Jurkat, Clone E6-1 (cell line): ENCODE data around the gene IFNGR1.
"Not testable (repeated sequence)": the region's sequence is repeated elsewhere in the genome, so short reads cannot be mapped to it uniquely, and the experiment has no call there.

Source experiments
- DNase-seq: peaks from one replicate; pipeline ENCODE4 v3.0.0-alpha.2; 2011; ENCODE audit warnings: low read depth, low spot score
- H3K4me3 ChIP-seq: 2 replicates; pipeline ENCODE4 v1.5.1; 2011; ENCODE audit warnings: mild to moderate bottlenecking, low read length, control low read depth, moderate library complexity

IFNGR1 gene

GRCh38 chr6:137216875-137217553, 2.2 kb downstream of the IFNGR1 start:
- DNase-seq, result no peak
- no peak overlapping the region for H3K4me3 ChIP-seq

GRCh38 chr6:137216106-137216505, 3.1 kb downstream of the IFNGR1 start:
- no peak for DNase-seq
- no peak overlapping the region for H3K4me3 ChIP-seq

GRCh38 chr6:137215630-137216029, 3.6 kb downstream of the IFNGR1 start:
- not testable (repeated sequence) for DNase-seq, H3K4me3 ChIP-seq

GRCh38 chr6:137214931-137215330, 4.3 kb downstream of the IFNGR1 start:
- DNase-seq, result no peak
- no peak overlapping the region for H3K4me3 ChIP-seq

- DNase-seq, result no peak
- no peak overlapping the region for H3K4me3 ChIP-seq
Observed at GRCh38 chr6:137213813-137214212, 5.4 kb downstream of the IFNGR1 start.

GRCh38 chr6:137213331-137213740, 5.8 kb downstream of the IFNGR1 start:
- H3K4me3 ChIP-seq, result no peak overlapping the region
- no peak for DNase-seq

- DNase-seq, result no peak
- no peak overlapping the region for H3K4me3 ChIP-seq
Observed at GRCh38 chr6:137211910-137212309, 7.3 kb downstream of the IFNGR1 start.

GRCh38 chr6:137210903-137211302, 8.3 kb downstream of the IFNGR1 start:
- no peak overlapping the region for H3K4me3 ChIP-seq
- DNase-seq, result no peak

GRCh38 chr6:137208279-137208678, 10.9 kb downstream of the IFNGR1 start:
- no peak overlapping the region for H3K4me3 ChIP-seq
- no peak for DNase-seq

GRCh38 chr6:137207457-137207856, 11.7 kb downstream of the IFNGR1 start:
- not testable (repeated sequence) for H3K4me3 ChIP-seq, DNase-seq

GRCh38 chr6:137206577-137206976, 12.6 kb downstream of the IFNGR1 start:
- no peak for DNase-seq
- no peak overlapping the region for H3K4me3 ChIP-seq

- no peak overlapping the region for H3K4me3 ChIP-seq
- DNase-seq, result no peak
Observed at GRCh38 chr6:137203256-137203655, 15.9 kb downstream of the IFNGR1 start.

GRCh38 chr6:137202078-137202477, 17.1 kb downstream of the IFNGR1 start:
- no peak for DNase-seq

GRCh38 chr6:137201006-137201405, 18.2 kb downstream of the IFNGR1 start:
- no peak for DNase-seq
- H3K4me3 ChIP-seq, result no peak overlapping the region

More at GRCh38 chr6:137202078-137202477, 17.1 kb downstream of the IFNGR1 start:
- no peak overlapping the region for H3K4me3 ChIP-seq

- DNase-seq, result no peak
- H3K4me3 ChIP-seq, result no peak overlapping the region
Observed at GRCh38 chr6:137200288-137200687, 18.9 kb downstream of the IFNGR1 start.

GRCh38 chr6:137197684-137198645, 21.2 kb downstream of the IFNGR1 start:
- H3K4me3 ChIP-seq, result no peak overlapping the region

GRCh38 chr6:137193256-137194070, 25.7 kb downstream of the IFNGR1 start:
- no peak overlapping the region for H3K4me3 ChIP-seq
- no peak for DNase-seq

More at GRCh38 chr6:137197684-137198645, 21.2 kb downstream of the IFNGR1 start:
- no peak for DNase-seq

- DNase-seq, result no peak
- no peak overlapping the region for H3K4me3 ChIP-seq
Observed at GRCh38 chr6:137192821-137193220, 26.4 kb downstream of the IFNGR1 start.

GRCh38 chr6:137191670-137192069, 27.5 kb downstream of the IFNGR1 start:
- no peak for DNase-seq
- H3K4me3 ChIP-seq, result no peak overlapping the region
